ENCODE results near the gene IFNGR2.
"Not testable (repeated sequence)": the region's sequence is repeated elsewhere in the genome, so short reads cannot be mapped to it uniquely, and the experiment has no call there.

Gene IFNGR2

GRCh38 chr21:33406493-33406892, 3.3 kb downstream of the IFNGR2 start:
- DNase-seq: no peak

GRCh38 chr21:33411949-33412430, 8.8 kb downstream of the IFNGR2 start:
- DNase-seq: no peak

GRCh38 chr21:33412439-33412831, 9.2 kb downstream of the IFNGR2 start:
- DNase-seq: not testable (repeated sequence)

- no peak for DNase-seq
Measured at GRCh38 chr21:33412832-33413519, 9.8 kb downstream of the IFNGR2 start.

- DNase-seq: no peak
Measured at GRCh38 chr21:33414068-33414467, 10.9 kb downstream of the IFNGR2 start.

GRCh38 chr21:33414926-33415325, 11.7 kb downstream of the IFNGR2 start:
- no peak for DNase-seq

- DNase-seq: no peak
Measured at GRCh38 chr21:33418691-33419090, 15.5 kb downstream of the IFNGR2 start.

- no peak for DNase-seq
Measured at GRCh38 chr21:33419538-33420123, 16.4 kb downstream of the IFNGR2 start.

GRCh38 chr21:33421713-33422393, 18.6 kb downstream of the IFNGR2 start:
- DNase-seq: no peak

- no peak for DNase-seq
Measured at GRCh38 chr21:33424214-33424613, 21.0 kb downstream of the IFNGR2 start.

GRCh38 chr21:33425825-33426224, 22.6 kb downstream of the IFNGR2 start:
- DNase-seq: no peak

GRCh38 chr21:33427051-33427450, 23.8 kb downstream of the IFNGR2 start:
- no peak for DNase-seq

- no peak for DNase-seq
Measured at GRCh38 chr21:33428669-33429068, 25.5 kb downstream of the IFNGR2 start.

GRCh38 chr21:33430858-33431257, 27.6 kb downstream of the IFNGR2 start:
- no peak for DNase-seq

- no peak for DNase-seq
Measured at GRCh38 chr21:33432496-33432895, 29.3 kb downstream of the IFNGR2 start.

- DNase-seq: no peak
Measured at GRCh38 chr21:33433001-33433400, 29.8 kb downstream of the IFNGR2 start.

GRCh38 chr21:33433425-33434114, 30.4 kb downstream of the IFNGR2 start:
- no peak for DNase-seq

- no peak for DNase-seq
Measured at GRCh38 chr21:33434770-33435360, 31.7 kb downstream of the IFNGR2 start.

- DNase-seq: no peak
Measured at GRCh38 chr21:33437140-33437539, 33.9 kb downstream of the IFNGR2 start.

GRCh38 chr21:33441489-33442477, 38.6 kb downstream of the IFNGR2 start:
- peak; percentile 48 for DNase-seq

- no peak for DNase-seq
Measured at GRCh38 chr21:33443194-33443593, 40.0 kb downstream of the IFNGR2 start.

- DNase-seq: no peak
Measured at GRCh38 chr21:33444499-33444898, 41.3 kb downstream of the IFNGR2 start.
